HepG2 (cell line): ENCODE results near the gene NADK2. TPM values are rescaled to one million over a fixed set of nuclear protein-coding genes. Genes with fewer than 3 reads are reported as not detected.
A peak's percentile ranks its signal among the peaks of the same experiment; 100 is the strongest.
"Not testable (repeated sequence)": the region's sequence is repeated elsewhere in the genome, so short reads cannot be mapped to it uniquely, and the experiment has no call there.

Experiments
- ATAC-seq: fragments of 200-7000 bp; cut with Tn5 transposase; 3 replicates; pipeline ENCODE4 v1.9.1; 2020; ENCODE audit warnings: mild to moderate bottlenecking, moderate library complexity
- BruUV-seq: library from RNA; stranded (reverse); fragments of 400-500 nt; replicated peaks from 2 replicates; lab custom pipeline; 2021; lab: Mats Ljungman, UMichigan
- CTCF ChIA-PET: fragments of 300-600 bp; formaldehyde crosslinking; extraction: SDS; loops from one replicate; lab custom pipeline; 2021; ENCODE audit warnings: low total read pairs, inconsistent platforms, low intra/inter-chr PET ratio; lab: Yijun Ruan, JAX
- POLR2A ChIA-PET: fragments of 350-600 bp; sonication (Branson Sonifier 250); formaldehyde crosslinking; loops from one replicate; lab custom pipeline; 2020; ENCODE audit warnings: antibody characterized with exemption, inconsistent platforms; lab: Yijun Ruan, JAX
- DNase-seq: peaks from one replicate; pipeline ENCODE4 v3.0.0-alpha.2; 2015; ENCODE audit warnings: low spot score
- FAIRE-seq: peaks from 3 replicates; lab custom pipeline; 2011; peaks lifted over from hg19 to GRCh38; lab: Jason Lieb, UNC
- H2AFZ ChIP-seq: one replicate; pipeline ENCODE4 v1.6.1; 2011; ENCODE audit warnings: low read length, inconsistent platforms
- H3K27ac ChIP-seq: fragments of 300-600 bp; 3 replicates; pipeline ENCODE4 v1.8.0; 2011; ENCODE audit warnings: mixed run types, mild to moderate bottlenecking, mixed read lengths, low read length, inconsistent platforms; ENCODE audit not compliant: insufficient read depth; ENCODE audit errors: extremely low read length
- H3K27me3 ChIP-seq, 2 experiments: fragments of 200-600 bp in 1 of 2; 2 replicates in 1 of 2; 3 replicates in 1 of 2; pipeline versions ENCODE4 v1.6.0 to v1.8.0; 2011; ENCODE audit warnings: low read length in 2 of 2, mild to moderate bottlenecking in 2 of 2, moderate library complexity in 2 of 2, inconsistent platforms in 1 of 2; ENCODE audit not compliant: insufficient read depth in 2 of 2, control insufficient read depth in 1 of 2
- H3K36me3 ChIP-seq, 2 experiments: fragments of 200-600 bp in 1 of 2; replicated peaks in 1 of 2; 2 replicates in 1 of 2; 3 replicates in 1 of 2; pipeline versions ENCODE4 v1.5.1 to v1.8.0; 2011; ENCODE audit warnings: low read length in 2 of 2, inconsistent platforms in 1 of 2; ENCODE audit not compliant: insufficient read depth in 2 of 2, control insufficient read depth in 1 of 2
- H3K4me1 ChIP-seq: 2 replicates; pipeline ENCODE4 v1.5.1; 2012; ENCODE audit warnings: low read length, inconsistent platforms; ENCODE audit not compliant: insufficient read depth
- H3K4me2 ChIP-seq: 2 replicates; pipeline ENCODE4 v1.6.0; 2011; ENCODE audit warnings: low read depth, low read length, inconsistent platforms
- H3K4me3 ChIP-seq, 3 experiments: fragments of 200-600 bp in 1 of 3; sonication (generic), shearing (Covaris generic) in 1 of 3; replicated peaks in 1 of 3; 2 replicates each; pipeline ENCODE4 v1.5.1; 2011 to 2016; ENCODE audit warnings: low read length in 3 of 3, inconsistent platforms in 2 of 3, low read depth in 2 of 3, mild to moderate bottlenecking in 2 of 3, control low read depth in 1 of 3, mixed read lengths in 1 of 3; ENCODE audit not compliant: insufficient read depth in 1 of 3
- H3K79me2 ChIP-seq: one replicate; pipeline ENCODE4 v1.6.1; 2011; ENCODE audit warnings: low read length, inconsistent platforms; ENCODE audit not compliant: insufficient read depth
- H3K9ac ChIP-seq: 2 replicates; pipeline ENCODE4 v1.6.0; 2011; ENCODE audit warnings: mild to moderate bottlenecking, low read depth, low read length, inconsistent platforms; ENCODE audit not compliant: insufficient read depth
- H3K9me3 ChIP-seq: 2 replicates; pipeline ENCODE4 v1.5.1; 2012; ENCODE audit warnings: mild to moderate bottlenecking, low read length
- H4K20me1 ChIP-seq: 2 replicates; pipeline ENCODE4 v1.6.0; 2011; ENCODE audit warnings: inconsistent platforms, mild to moderate bottlenecking, low read length, moderate library complexity; ENCODE audit not compliant: insufficient read depth
- KDM4B ChIP-seq: sonication (generic); formaldehyde crosslinking; IDR thresholded peaks from 2 replicates; pipeline ENCODE4 v1.4.0; 2020; ENCODE audit warnings: missing genetic modification reagents
- MED1 ChIP-seq: sonication (generic); formaldehyde crosslinking; IDR thresholded peaks from 2 replicates; pipeline ENCODE4 v1.4.0; 2020; ENCODE audit warnings: missing genetic modification reagents
- REXO4 ChIP-seq: sonication (generic); formaldehyde crosslinking; IDR thresholded peaks from 2 replicates; pipeline ENCODE4 v1.8.0; 2022; ENCODE audit warnings: missing genetic modification reagents, mild to moderate bottlenecking, borderline replicate concordance
- TFE3 ChIP-seq: IDR thresholded peaks from 2 replicates; pipeline ENCODE4 v1.6.1; 2016
- ZBTB7A ChIP-seq: sonication (generic); formaldehyde crosslinking; IDR thresholded peaks from 2 replicates; pipeline ENCODE4 v1.8.0; 2022; ENCODE audit warnings: mild to moderate bottlenecking, missing genetic modification reagents
- ZNF558 ChIP-seq: sonication (generic); formaldehyde crosslinking; IDR thresholded peaks from 2 replicates; pipeline ENCODE4 v1.9.0; 2022; ENCODE audit warnings: mild to moderate bottlenecking, missing genetic modification reagents, borderline replicate concordance
- ZNF629 ChIP-seq: sonication (generic); formaldehyde crosslinking; conservative IDR thresholded peaks from 2 replicates; pipeline ENCODE4 v1.5.0; 2020; ENCODE audit warnings: missing genetic modification reagents
- ZNF674 ChIP-seq: sonication (generic); formaldehyde crosslinking; IDR thresholded peaks from 2 replicates; pipeline ENCODE4 v1.5.0; 2020; ENCODE audit warnings: low read depth, mild to moderate bottlenecking, missing genetic modification reagents
- ZSCAN30 ChIP-seq: sonication (generic); formaldehyde crosslinking; IDR thresholded peaks from 2 replicates; pipeline ENCODE4 v1.5.0; 2020; ENCODE audit warnings: mild to moderate bottlenecking, missing genetic modification reagents
- WGBS: methylation state at CpG from one replicate; pipeline ENCODE4 v1.1.6; 2017; ENCODE audit warnings: low lambda C conversion rate; 5-methylcytosine and 5-hydroxymethylcytosine counted together
- in situ Hi-C: cut with HindIII; loops from 2 replicates; pipeline ENCODE4 v1.10.0; 2017; ENCODE audit warnings: low pct_unique_long_range_greater_than_20kb; ENCODE audit not compliant: extremely low pct_ligation_motif_present
- intact Hi-C: fragments of 100-400 bp; cut with micrococcal nuclease; formaldehyde crosslinking; loops from one replicate; pipeline ENCODE4 v1.10.0; 2022; ENCODE audit not compliant: unreplicated experiment
- polyA plus RNA-seq, 8 experiments: library from polyadenylated mRNA; depleted of rRNA in 3 of 8; stranded (reverse) in 7 of 8; unstranded in 1 of 8; fragments of >200 nt; fragmentation: Illumina TruSeq in 4 of 8; extraction: Trizol in 4 of 8; gene quantifications; 2 replicates each; pipeline versions ENCODE4 v1.2.1 to v1.2.3, GENCODE V29; 2011 to 2016; ENCODE audit warnings: low read depth in 4 of 8, missing spikeins in 1 of 8, mixed read lengths in 1 of 8; ENCODE audit not compliant: insufficient read depth in 1 of 8
- total RNA-seq, 5 experiments: library from RNA; depleted of rRNA; stranded (reverse); fragments of >200 nt; fragmentation: Illumina TruSeq; extraction: Trizol; gene quantifications; 2 replicates each; pipeline ENCODE4 v1.2.3, GENCODE V29; 2016; ENCODE audit warnings: low read depth in 1 of 5
- TF ChIP-seq, protein P1 (sequence below): sonication (generic); formaldehyde crosslinking; conservative IDR thresholded peaks from 2 replicates; pipeline ENCODE4 v1.4.0; 2020; ENCODE audit warnings: missing genetic modification reagents
- TF ChIP-seq, protein P2 (sequence below): sonication (generic); formaldehyde crosslinking; IDR thresholded peaks from 2 replicates; pipeline ENCODE4 v1.8.1; 2023; ENCODE audit warnings: mild to moderate bottlenecking, inconsistent platforms, moderate library complexity, missing genetic modification reagents, borderline replicate concordance
- TF ChIP-seq, protein P3 (sequence below): IDR thresholded peaks from 2 replicates; pipeline ENCODE4 v1.6.1; 2016; ENCODE audit warnings: missing compliant biosample characterization, missing genetic modification reagents, borderline replicate concordance

NADK2 gene
- total and polyA plus RNA-seq, 2 of the 13 experiments (the other 11 are each of a cell fraction or from before 2014, with no cell fraction given), result 13.9 to 71.4 TPM

- BruUV-seq, POLR2A ChIA-PET, FAIRE-seq, H3K79me2 ChIP-seq, H2AFZ ChIP-seq, H3K27me3 ChIP-seq, H3K9ac ChIP-seq, H3K27ac ChIP-seq, CTCF ChIA-PET, H3K36me3 ChIP-seq, ATAC-seq, H4K20me1 ChIP-seq, H3K4me3 ChIP-seq, H3K4me2 ChIP-seq, DNase-seq, H3K9me3 ChIP-seq, in situ Hi-C loops: not testable (repeated sequence)
- intact Hi-C loops, result loop anchor here (5.0 kb wide), 1 partner anchor 107 kb away; no protein-coding TSS in a partner anchor
- peaks cover 34% of the 10 kb centered on the region for H3K4me1 ChIP-seq
- 94% methylated on average over 1 of the region's 4 CpGs for WGBS
Observed at GRCh38 chr5:36184408-36184807, 57.3 kb downstream of the NADK2 start.

DNA sequence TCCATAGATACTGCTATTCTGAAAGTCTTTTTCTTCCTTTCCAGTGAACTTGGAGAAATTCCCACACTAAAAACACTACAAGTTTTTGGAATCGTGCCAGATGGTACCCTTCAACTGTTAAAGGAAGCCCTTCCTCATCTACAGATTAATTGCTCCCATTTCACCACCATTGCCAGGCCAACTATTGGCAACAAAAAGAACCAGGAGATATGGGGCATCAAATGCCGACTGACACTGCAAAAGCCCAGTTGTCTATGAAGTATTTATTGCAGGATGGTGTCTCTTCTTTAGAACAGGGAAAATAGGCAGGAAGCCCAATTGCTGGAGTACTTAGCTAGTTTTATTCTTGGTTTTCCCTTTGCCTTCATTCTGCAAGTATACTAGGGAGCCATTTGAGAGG lies 60.0 kb downstream of the NADK2 start:
- Histone ChIP-seq H2AFZ (no peak overlapping the region), H3K9me3 (no peaks in the 10 kb centered on the region), H3K79me2 (no peaks in the 10 kb centered on the region), H3K27me3 (no peaks in the 10 kb centered on the region), H3K4me3 (no peak overlapping the region; a peak in 1 of 6 replicates), H3K9ac (no peak overlapping the region), H3K27ac (peak overlapping the region; percentile 80), H3K4me1 (peaks cover 47% of the 10 kb centered on the region), H3K36me3 (peaks cover 0 to 15% of the 10 kb centered on the region in 2 experiments; a peak in 3 of 5 replicates), H4K20me1 (no peaks in the 10 kb centered on the region), H3K4me2 (no peak overlapping the region)
- POLR2A ChIA-PET, result interaction anchor here (0.9 to 3.6 kb wide), 4 partner anchors 28 to 59 kb away, joined by 3 to 34 read pairs (median 10); partner anchors contain the start of gene NADK2
- no peak for ATAC-seq
- DNase-seq, result no peak
- in situ Hi-C loops, result no loop called here
- BruUV-seq, result no TSS peak
- intact Hi-C loops, result loop anchor here (5.0 kb wide), 1 partner anchor 104 kb away; no protein-coding TSS in a partner anchor
- no peak for FAIRE-seq
- CTCF ChIA-PET, result no interaction called here
- 80% methylated on average over 2 of the region's 2 CpGs for WGBS
- TF ChIP-seq, protein P1, sequence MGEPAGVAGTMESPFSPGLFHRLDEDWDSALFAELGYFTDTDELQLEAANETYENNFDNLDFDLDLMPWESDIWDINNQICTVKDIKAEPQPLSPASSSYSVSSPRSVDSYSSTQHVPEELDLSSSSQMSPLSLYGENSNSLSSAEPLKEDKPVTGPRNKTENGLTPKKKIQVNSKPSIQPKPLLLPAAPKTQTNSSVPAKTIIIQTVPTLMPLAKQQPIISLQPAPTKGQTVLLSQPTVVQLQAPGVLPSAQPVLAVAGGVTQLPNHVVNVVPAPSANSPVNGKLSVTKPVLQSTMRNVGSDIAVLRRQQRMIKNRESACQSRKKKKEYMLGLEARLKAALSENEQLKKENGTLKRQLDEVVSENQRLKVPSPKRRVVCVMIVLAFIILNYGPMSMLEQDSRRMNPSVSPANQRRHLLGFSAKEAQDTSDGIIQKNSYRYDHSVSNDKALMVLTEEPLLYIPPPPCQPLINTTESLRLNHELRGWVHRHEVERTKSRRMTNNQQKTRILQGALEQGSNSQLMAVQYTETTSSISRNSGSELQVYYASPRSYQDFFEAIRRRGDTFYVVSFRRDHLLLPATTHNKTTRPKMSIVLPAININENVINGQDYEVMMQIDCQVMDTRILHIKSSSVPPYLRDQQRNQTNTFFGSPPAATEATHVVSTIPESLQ (CRISPR knock-in tag), result no peak
- TF ChIP-seq ZBTB7A (CRISPR knock-in tag), result no peak
- TF ChIP-seq, protein P2, sequence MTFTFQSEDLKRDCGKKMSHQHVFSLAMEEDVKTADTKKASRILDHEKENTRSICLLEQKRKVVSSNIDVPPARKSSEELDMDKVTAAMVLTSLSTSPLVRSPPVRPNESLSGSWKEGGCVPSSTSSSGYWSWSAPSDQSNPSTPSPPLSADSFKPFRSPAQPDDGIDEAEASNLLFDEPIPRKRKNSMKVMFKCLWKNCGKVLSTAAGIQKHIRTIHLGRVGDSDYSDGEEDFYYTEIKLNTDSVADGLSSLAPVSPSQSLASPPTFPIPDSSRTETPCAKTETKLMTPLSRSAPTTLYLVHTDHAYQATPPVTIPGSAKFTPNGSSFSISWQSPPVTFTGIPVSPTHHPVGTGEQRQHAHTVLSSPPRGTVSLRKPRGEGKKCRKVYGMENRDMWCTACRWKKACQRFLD (CRISPR knock-in tag), result no peak
- TF ChIP-seq REXO4, result no peak
- no peak for TF ChIP-seq ZNF629
- no peak for TF ChIP-seq ZNF558
- no peak for TF ChIP-seq ZSCAN30 (CRISPR knock-in tag)
- TF ChIP-seq KDM4B (CRISPR knock-in tag), result no peak
- no peak for TF ChIP-seq MED1 (CRISPR knock-in tag)
- TF ChIP-seq, protein P3, sequence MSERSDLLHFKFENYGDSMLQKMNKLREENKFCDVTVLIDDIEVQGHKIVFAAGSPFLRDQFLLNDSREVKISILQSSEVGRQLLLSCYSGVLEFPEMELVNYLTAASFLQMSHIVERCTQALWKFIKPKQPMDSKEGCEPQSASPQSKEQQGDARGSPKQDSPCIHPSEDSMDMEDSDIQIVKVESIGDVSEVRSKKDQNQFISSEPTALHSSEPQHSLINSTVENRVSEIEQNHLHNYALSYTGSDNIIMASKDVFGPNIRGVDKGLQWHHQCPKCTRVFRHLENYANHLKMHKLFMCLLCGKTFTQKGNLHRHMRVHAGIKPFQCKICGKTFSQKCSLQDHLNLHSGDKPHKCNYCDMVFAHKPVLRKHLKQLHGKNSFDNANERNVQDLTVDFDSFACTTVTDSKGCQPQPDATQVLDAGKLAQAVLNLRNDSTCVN, result no peak
- no peak for TF ChIP-seq ZNF674 (CRISPR knock-in tag)
- no peak for TF ChIP-seq TFE3
